Activated T-cell treated with anti-CD3 and anti-CD28 coated beads, Interleukin-2, amount 50 U/mL, for 72 hours (primary cell): ENCODE data around the gene MNAT1. TPM values are rescaled to one million over a fixed set of nuclear protein-coding genes. Genes with fewer than 3 reads are reported as not detected.
A peak's percentile ranks its signal among the peaks of the same experiment; 100 is the strongest.

ENCODE experiments used
- ATAC-seq, 2 donors: fragments of 150-1000 bp; cut with Tn5 transposase; replicated peaks in 1 of 2; 2 replicates each; pipeline ENCODE4 v1.10.0; 2021; ENCODE audit warnings: moderate library complexity in 2 of 2, mild to moderate bottlenecking in 1 of 2
- DNase-seq, 2 donors: peaks; one replicate each; pipeline ENCODE4 v3.0.0; 2021 to 2022; ENCODE audit warnings: mixed read lengths in 1 of 2
- H3K27ac Mint-ChIP-seq: one replicate; pipeline ENCODE4 v1.8.0; 2022; ENCODE audit warnings: mild to moderate bottlenecking, moderate library complexity, mixed read lengths
- H3K27me3 Mint-ChIP-seq: one replicate; pipeline ENCODE4 v1.8.0; 2022; ENCODE audit warnings: low read depth, mixed read lengths
- H3K36me3 Mint-ChIP-seq, 2 donors: one replicate each; pipeline ENCODE4 v1.8.0; 2022; ENCODE audit warnings: mixed read lengths in 2 of 2, mild to moderate bottlenecking in 1 of 2; ENCODE audit not compliant: insufficient read depth in 2 of 2
- H3K4me1 Mint-ChIP-seq: one replicate; pipeline ENCODE4 v1.8.0; 2022; ENCODE audit warnings: low read depth, mixed read lengths
- H3K4me3 Mint-ChIP-seq, 2 donors: one replicate each; pipeline ENCODE4 v1.8.0; 2022; ENCODE audit warnings: mild to moderate bottlenecking in 2 of 2, mixed read lengths in 2 of 2, moderate library complexity in 2 of 2
- H3K9me3 Mint-ChIP-seq, 2 donors: one replicate each; pipeline ENCODE4 v1.8.0; 2022; ENCODE audit warnings: mixed read lengths in 2 of 2
- total RNA-seq, 2 donors: library from RNA; stranded (reverse); gene quantifications; one replicate each; pipeline ENCODE4 v1.2.3, GENCODE V29; 2022

MNAT1 gene
- 10 to 100 TPM; 45.4 to 51.3 TPM for total RNA-seq

DNA sequence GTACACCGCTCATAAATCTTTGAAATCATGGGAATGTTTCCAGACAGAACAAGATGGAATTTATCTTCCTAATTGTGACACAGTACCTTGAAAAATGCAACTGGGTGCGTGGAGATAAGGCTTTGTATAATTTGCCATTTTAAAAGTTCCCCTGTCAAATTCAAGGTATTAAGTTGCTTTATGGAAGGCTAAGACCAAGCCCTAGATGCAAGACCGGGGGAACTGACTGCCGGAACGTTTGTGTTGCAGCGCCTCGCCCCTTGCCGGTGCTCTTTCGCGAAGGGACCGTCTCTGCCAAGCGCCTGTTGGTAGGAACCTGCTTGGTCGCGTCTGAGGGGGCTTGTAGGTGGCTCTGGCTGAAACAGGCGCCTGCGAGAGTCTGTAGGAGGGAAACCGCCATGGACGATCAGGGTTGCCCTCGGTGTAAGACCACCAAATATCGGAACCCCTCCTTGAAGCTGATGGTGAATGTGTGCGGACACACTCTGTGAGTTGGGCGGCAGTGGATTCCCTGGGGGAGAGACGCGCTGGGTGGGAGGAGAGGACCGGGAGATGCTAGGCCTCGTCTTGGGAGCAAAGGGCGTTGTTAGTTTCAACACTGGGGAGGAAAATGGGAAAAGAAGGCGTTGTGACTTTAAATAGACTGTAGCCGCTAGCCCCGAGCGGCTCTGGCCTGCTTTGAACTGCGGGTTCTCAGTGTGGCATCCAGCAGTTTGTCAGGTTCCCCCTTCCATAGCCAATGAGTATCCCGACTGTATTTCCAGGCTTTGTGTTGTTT, at the start of gene MNAT1:
MNAT1 (plus strand) TSS at position 297 of the 778 bp plus-strand sequence; CDS start at position 399, 102 bp downstream.
- H3K9me3 Mint-ChIP-seq = no peaks in the 10 kb centered on the region
- peak; percentile 80 to 83 for DNase-seq
- peak; percentile 98 to 99 for ATAC-seq
- peak within 1 kb of the TSS; percentile 99 for H3K27ac Mint-ChIP-seq
- H3K4me1 Mint-ChIP-seq = peaks cover 32% of the 10 kb centered on the region
- peak within 1 kb of the TSS; percentile 98 to 100 for H3K4me3 Mint-ChIP-seq
- peaks cover 15% of the 10 kb centered on the region for H3K27me3 Mint-ChIP-seq
- H3K36me3 Mint-ChIP-seq = peaks cover 3 to 4% of the 10 kb centered on the region in 2 donors

DNA sequence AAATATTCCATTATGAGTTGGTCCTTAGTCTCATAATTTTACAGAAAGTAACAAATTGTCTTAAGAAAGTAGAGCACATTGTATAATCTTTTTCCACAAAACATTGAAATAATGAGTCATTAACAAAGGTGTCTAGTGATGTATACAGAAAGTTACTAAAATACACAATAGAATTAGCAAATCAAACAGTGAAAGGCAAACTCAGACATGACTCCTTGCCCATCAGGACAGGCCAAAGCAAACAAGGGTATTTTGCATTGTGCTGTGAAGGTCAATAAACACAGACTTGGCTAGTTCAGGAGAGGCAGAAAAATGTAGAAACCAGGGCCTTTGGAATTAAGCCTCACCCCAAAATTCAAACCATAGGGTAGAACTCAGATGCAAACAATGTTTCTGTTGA, 47.7 kb upstream of the MNAT1 start:
- ATAC-seq = no peak
- no peak overlapping the region for H3K4me3 Mint-ChIP-seq
- H3K4me1 Mint-ChIP-seq = no peaks in the 10 kb centered on the region
- H3K36me3 Mint-ChIP-seq = no peaks in the 10 kb centered on the region
- H3K9me3 Mint-ChIP-seq = no peaks in the 10 kb centered on the region
- peaks cover 6% of the 10 kb centered on the region for H3K27me3 Mint-ChIP-seq
- no peak overlapping the region for H3K27ac Mint-ChIP-seq
- no peak for DNase-seq

DNA sequence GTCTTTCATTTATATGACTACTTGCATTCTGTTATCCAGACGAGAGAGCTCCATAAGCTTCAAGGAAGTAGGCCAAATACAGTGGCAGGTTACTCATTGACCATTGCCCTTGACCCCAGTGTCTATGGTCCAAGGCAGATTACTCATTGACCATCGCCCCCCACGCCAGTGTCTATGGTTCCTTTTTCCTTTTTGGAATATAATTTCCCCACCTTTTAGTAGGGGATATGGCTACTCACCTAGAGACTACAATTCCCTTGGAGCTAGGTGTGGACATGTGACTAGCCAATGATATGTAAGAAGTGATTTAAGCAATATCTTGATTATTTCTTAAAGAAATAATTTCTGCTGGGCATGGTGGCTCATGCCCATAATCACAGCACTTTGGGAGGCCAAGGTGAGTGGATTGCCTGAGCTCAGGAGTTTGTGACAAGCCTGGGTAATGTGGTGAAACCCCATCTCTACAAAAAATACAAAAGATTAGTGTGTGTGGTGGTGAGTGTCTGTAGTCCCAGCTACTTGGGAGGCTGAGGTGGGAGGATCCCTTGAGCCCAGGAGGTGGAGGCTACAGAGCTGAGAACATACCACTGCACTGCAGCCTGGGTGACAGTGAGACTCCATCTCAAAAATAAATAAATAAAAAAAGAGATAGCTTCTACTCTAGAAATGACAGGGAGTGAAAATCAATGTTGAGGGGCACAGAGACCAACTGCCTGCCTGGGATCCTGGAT, 43.0 kb upstream of the MNAT1 start:
- Mint-ChIP-seq H3K27me3 (peaks cover 15% of the 10 kb centered on the region), H3K36me3 (no peaks in the 10 kb centered on the region), H3K9me3 (no peaks in the 10 kb centered on the region), H3K4me3 (no peak overlapping the region), H3K27ac (no peak overlapping the region), H3K4me1 (no peaks in the 10 kb centered on the region)
- ATAC-seq (no peak), DNase-seq (no peak)

DNA sequence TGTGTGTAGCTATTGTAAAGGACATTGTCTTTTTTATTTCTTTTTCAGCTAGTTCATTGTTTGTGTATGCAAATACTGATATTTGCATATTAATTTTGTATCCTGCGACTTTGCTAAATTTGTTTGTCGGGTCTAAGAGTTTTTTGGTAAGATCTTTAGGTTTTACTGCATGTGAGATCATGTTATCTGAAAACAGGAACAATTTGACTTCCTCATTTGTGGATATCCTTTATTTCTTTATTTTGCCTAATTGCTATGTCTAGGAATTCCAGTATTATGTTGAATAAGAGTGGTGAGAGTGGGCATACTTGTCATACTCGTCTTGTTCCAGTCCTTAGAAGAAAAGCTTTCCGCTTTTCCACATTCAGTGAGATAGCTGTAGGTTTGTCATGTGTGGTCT, 39.2 kb upstream of the MNAT1 start:
- H3K4me3 Mint-ChIP-seq = no peak overlapping the region
- H3K27me3 Mint-ChIP-seq = peaks cover 30% of the 10 kb centered on the region
- peaks cover 0 to under 1% of the 10 kb centered on the region in 2 donors for H3K36me3 Mint-ChIP-seq
- no peaks in the 10 kb centered on the region for H3K4me1 Mint-ChIP-seq
- H3K27ac Mint-ChIP-seq = no peak overlapping the region
- peaks cover 0 to 4% of the 10 kb centered on the region in 2 donors for H3K9me3 Mint-ChIP-seq
- DNase-seq (no peak), ATAC-seq (no peak)

DNA sequence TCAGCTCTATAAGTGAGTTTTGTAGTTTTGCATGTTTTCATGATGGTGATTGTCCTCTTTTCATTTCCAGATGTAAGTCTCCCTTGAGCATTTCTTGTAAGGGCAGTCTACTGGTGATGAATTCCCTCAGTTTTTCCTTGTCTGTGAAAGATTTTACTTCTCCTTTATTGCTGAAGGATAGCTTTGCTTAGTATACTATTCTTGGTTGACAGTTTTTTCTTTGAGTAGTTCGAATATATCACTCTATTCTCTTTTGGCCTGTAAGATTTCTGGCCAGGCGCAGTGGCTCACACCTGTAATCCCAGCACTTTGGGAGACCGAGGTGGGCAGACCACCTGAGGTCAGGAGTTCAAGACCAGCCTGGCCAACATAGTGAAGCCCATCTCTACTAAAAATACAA, 34.0 kb upstream of the MNAT1 start:
- DNase-seq (no peak), ATAC-seq (no peak)
- Mint-ChIP-seq H3K36me3 (peaks cover 5 to 10% of the 10 kb centered on the region in 2 donors), H3K27me3 (peaks cover 31% of the 10 kb centered on the region), H3K4me3 (no peak overlapping the region), H3K9me3 (peaks cover 5 to 13% of the 10 kb centered on the region in 2 donors), H3K4me1 (no peaks in the 10 kb centered on the region), H3K27ac (no peak overlapping the region)

DNA sequence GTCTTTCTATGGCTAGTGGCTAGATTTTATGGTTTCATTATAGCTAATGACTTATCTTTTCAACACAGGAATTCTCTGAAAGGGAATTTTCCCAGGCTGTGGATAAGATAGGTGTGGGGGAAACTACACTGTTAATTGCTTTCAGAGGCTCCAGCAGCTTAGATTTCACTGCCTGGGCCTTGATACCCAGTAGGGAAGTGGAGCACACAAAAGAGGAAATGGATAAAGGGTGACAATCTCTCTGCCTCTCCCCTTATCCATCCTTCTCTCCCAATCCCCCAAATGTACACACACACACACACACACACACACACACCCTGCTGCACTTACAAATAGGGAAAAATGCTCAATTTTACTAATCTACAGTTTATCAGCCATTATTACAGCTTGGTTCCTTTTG, 29.5 kb upstream of the MNAT1 start:
- ATAC-seq (no peak), DNase-seq (no peak)
- Mint-ChIP-seq H3K27me3 (peaks cover 27% of the 10 kb centered on the region), H3K4me1 (no peaks in the 10 kb centered on the region), H3K27ac (no peak overlapping the region), H3K9me3 (peaks cover 5 to 9% of the 10 kb centered on the region in 2 donors), H3K4me3 (no peak overlapping the region), H3K36me3 (peaks cover 5 to 10% of the 10 kb centered on the region in 2 donors)

DNA sequence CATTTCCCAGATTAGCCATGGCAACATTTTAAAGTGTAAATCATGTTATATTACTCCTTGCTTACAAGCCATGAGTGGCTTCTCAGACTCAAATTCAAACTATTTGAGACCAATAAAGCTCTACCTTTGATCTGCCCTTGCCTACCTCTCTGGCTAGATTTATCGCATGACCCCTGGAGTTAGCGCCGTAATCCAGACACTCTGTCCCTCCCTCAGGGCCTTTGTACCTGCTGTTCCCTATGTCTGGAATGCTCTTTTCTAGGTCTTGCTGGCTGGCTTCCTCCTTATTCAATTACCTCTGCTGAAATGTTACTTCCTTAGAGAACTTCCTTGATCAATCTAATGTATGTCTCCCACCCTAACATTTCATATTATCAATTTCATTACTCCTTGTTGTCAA, 26.7 kb upstream of the MNAT1 start:
- Mint-ChIP-seq H3K4me3 (no peak overlapping the region), H3K4me1 (no peaks in the 10 kb centered on the region), H3K9me3 (no peaks in the 10 kb centered on the region), H3K27ac (no peak overlapping the region), H3K36me3 (no peaks in the 10 kb centered on the region), H3K27me3 (peaks cover 25% of the 10 kb centered on the region)
- no peak for DNase-seq
- ATAC-seq = no peak

DNA sequence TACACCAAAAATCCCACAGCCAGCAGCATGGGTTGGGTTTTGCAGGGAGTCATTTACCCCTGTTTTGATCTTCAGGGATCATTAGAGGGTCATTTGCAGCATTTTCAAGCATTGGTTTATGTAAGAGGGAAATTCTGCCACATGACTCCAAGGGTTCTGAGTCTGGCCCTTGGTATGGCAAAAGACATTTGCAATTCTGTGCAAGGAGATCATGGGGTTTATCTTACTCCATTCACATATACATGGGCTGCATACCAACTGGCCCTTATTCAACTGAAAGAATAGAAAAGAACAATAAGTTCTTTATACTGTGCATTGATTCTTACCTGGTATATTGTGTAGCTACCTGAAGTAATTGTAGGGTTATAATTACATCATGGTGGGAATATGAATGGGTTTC, 24.1 kb upstream of the MNAT1 start:
- Mint-ChIP-seq H3K27ac (no peak overlapping the region), H3K4me1 (no peaks in the 10 kb centered on the region), H3K4me3 (no peak overlapping the region), H3K36me3 (no peaks in the 10 kb centered on the region), H3K27me3 (peaks cover 42% of the 10 kb centered on the region), H3K9me3 (no peaks in the 10 kb centered on the region)
- no peak for ATAC-seq
- DNase-seq = no peak

DNA sequence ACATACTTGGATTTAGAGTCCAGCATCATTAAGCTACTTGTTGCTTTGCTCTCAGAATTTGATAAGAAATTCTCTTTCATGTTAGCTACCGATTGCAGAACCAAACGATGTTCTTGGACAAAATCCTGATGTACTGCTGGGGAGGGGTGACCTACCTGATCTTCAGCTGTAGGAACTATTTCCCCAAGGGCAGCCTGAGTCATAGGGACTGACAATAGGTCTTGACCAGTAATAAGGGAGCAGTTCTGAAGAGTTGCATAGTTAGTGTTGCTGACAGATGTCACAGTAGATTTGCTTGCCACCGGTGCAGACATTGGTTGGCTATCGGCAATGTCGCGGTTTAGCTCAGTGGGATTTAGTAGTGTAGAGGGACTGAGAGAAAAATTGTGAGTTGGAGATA, 21.0 kb upstream of the MNAT1 start:
- Mint-ChIP-seq H3K27ac (no peak overlapping the region), H3K27me3 (peaks cover 31% of the 10 kb centered on the region), H3K4me1 (no peaks in the 10 kb centered on the region), H3K4me3 (no peak overlapping the region), H3K9me3 (no peaks in the 10 kb centered on the region), H3K36me3 (no peaks in the 10 kb centered on the region)
- DNase-seq (no peak), ATAC-seq (no peak)

DNA sequence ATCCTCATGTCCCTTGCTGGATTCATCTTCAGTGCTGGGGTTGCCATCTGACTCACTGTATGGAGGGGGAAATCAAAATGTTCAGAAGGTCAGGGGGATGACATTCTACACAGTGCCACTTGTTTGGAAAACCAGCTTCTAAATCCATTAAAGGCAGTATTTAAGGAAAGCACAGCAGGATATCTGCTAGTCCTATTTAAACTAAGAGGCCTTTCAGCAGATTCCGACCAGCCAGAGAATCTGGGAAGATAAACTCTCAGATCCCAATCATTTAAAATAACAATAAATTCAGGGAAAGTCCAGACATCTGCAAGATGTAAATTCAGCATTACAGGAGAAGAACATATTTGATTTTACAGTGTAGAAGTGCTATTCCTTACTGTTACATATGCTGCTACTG, 14.2 kb upstream of the MNAT1 start:
- Mint-ChIP-seq H3K36me3 (peaks cover 0 to 3% of the 10 kb centered on the region in 2 donors), H3K27ac (no peak overlapping the region), H3K4me3 (peak overlapping the region in 1 of 2 donors; percentile 56), H3K4me1 (peaks cover 24% of the 10 kb centered on the region), H3K27me3 (peaks cover 57% of the 10 kb centered on the region), H3K9me3 (no peaks in the 10 kb centered on the region)
- DNase-seq (no peak), ATAC-seq (no peak)

DNA sequence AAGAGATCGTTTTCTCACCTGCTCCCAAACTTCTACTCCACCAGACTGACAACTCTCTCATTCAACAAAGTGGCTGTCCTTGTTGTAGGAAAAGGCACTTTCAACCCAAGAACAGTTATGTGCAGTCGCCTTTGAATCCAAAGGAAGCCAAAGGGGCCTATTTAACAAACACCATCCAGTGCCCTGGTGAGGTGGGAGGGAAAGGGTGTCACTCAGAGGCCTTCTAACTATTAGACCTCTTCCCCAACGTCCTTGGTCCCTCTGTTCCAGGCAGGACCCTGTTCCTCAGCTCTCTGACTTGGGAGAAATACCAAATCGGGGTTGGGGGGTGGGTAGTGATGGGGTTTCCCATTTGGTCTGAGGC, 13.6 kb upstream of the MNAT1 start:
- ATAC-seq (no peak), DNase-seq (no peak)
- Mint-ChIP-seq H3K4me3 (peak overlapping the region; percentile 56 to 87), H3K27ac (no peak overlapping the region), H3K36me3 (peaks cover 0 to 3% of the 10 kb centered on the region in 2 donors), H3K4me1 (peaks cover 24% of the 10 kb centered on the region), H3K27me3 (peaks cover 60% of the 10 kb centered on the region), H3K9me3 (no peaks in the 10 kb centered on the region)

DNA sequence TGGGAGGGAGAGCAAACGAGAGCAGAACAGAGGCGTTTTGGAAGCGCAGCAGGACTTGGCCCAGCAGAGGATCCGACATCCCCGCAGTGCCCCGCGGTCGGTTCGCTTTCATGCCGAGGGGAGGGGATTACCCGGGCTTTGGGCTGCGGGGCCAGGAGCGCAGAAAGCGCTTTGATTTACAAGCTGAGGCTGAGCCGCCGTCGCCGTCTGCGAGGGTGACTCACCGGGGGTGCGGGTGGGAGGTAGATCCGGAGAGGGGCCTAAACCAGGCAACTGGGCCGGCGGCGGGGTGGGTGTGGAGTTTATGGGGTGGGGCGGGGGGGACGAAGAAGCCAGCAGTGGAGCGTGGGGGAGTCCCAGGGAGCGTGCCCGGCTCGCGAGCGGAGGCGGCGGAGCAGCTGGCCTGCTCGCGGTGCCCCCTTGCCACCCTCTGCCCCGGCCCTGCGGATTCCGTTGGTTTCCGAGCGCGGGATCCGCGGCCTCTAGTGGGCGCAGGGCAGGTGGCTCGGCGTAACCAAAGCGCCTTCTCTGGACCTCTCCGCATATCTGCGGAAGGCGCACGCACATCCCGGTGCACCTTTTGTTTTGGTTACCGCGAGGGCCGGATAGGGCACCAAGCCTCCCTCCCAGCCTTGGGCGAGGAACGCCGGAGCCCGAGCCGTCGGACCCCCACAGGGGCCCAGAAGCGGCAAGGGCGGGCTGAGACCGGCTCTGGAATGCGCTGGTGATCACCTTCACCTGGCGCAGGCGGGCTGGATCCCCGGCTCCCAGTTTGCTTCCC, 13.0 kb upstream of the MNAT1 start:
- no peak overlapping the region for H3K27ac Mint-ChIP-seq
- peaks cover 0 to 3% of the 10 kb centered on the region in 2 donors for H3K36me3 Mint-ChIP-seq
- H3K4me1 Mint-ChIP-seq = peaks cover 24% of the 10 kb centered on the region
- peak; percentile 61 to 78 for DNase-seq
- peak overlapping the region; percentile 87 to 91 for H3K4me3 Mint-ChIP-seq
- H3K9me3 Mint-ChIP-seq = no peaks in the 10 kb centered on the region
- ATAC-seq = peak; percentile 63 to 73
- H3K27me3 Mint-ChIP-seq = peaks cover 60% of the 10 kb centered on the region

DNA sequence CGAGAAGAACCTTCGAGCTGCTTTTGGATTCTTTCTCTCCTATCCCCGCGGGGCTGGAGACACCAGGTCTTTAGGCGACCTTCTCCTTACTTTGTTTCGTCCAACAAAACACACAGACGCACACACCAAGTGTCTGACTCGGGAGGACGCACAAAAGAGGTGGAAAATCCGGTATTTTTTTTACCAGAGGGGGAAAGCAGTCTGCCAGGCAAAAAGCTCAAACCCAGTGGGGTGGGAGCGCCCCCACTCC, 12.5 kb upstream of the MNAT1 start:
- Mint-ChIP-seq H3K4me3 (peak overlapping the region; percentile 87 to 91), H3K27ac (no peak overlapping the region), H3K36me3 (peaks cover 0 to 3% of the 10 kb centered on the region in 2 donors), H3K27me3 (peaks cover 63% of the 10 kb centered on the region), H3K4me1 (peaks cover 24% of the 10 kb centered on the region), H3K9me3 (no peaks in the 10 kb centered on the region)
- peak in 1 of 2 donors; percentile 9 for DNase-seq
- ATAC-seq = no peak
